Measurements from ENCODE around the gene AOX1. TPM values are rescaled to one million over a fixed set of nuclear protein-coding genes. Genes with fewer than 3 reads are reported as not detected.

AOX1 gene
- total and polyA plus RNA-seq, 2 of the 8 experiments (the other 6 are each of a cell fraction or from before 2014, with no cell fraction given): 5.6 to 8.3 TPM

- FAIRE-seq: no peak
- H3K4me3 ChIP-seq (ENCODE audit: extremely low read depth in 1 of 4, insufficient read depth in 2 of 4, low read depth in 3 of 4, low read length in 4 of 4): no peak overlapping the region
- no peak for DNase-seq (ENCODE audit: low read depth in 1 of 2, low spot score in 2 of 2)
- no peaks in the 10 kb centered on the region for H3K9me3 ChIP-seq (ENCODE audit: insufficient read depth in 2 of 2, low read depth in 1 of 2, low read length in 1 of 2)
- no peak overlapping the region for H2BK20ac ChIP-seq (ENCODE audit: low read length)
- H4K91ac ChIP-seq (replicated peaks; ENCODE audit: insufficient read length, low read length): no peak overlapping the region
- no peak overlapping the region for H2BK120ac ChIP-seq (replicated peaks; ENCODE audit: low read depth, low read length)
- H2BK5ac ChIP-seq (ENCODE audit: low read depth, low read length): no peak overlapping the region
- TF ChIP-seq POU5F1 (IDR thresholded peaks at IDR 0.05; ENCODE audit: low read depth, low read length): no peak
- TF ChIP-seq HDAC2 (IDR thresholded peaks at IDR 0.05; ENCODE audit: borderline replicate concordance in 1 of 2, low read depth in 2 of 2, low read length in 2 of 2): no peak
- TF ChIP-seq POLR2A (IDR thresholded peaks at IDR 0.05; ENCODE audit: control extremely low read depth in 1 of 2, low read depth in 2 of 2, low read length in 2 of 2): no peak
- no peak overlapping the region for H4K5ac ChIP-seq (ENCODE audit: insufficient read length, low read depth, low read length)
- POLR2A ChIA-PET (ENCODE audit: partially characterized antibody): no interaction called here
- no peak overlapping the region for H2BK12ac ChIP-seq (ENCODE audit: low read depth, low read length)
- no peak overlapping the region for H3K23ac ChIP-seq (ENCODE audit: insufficient read length)
- H3K36me3 ChIP-seq (ENCODE audit: control insufficient read depth in 2 of 4, insufficient read depth in 4 of 4, low read length in 3 of 4): no peaks in the 10 kb centered on the region
- no peaks in the 10 kb centered on the region for H3K79me1 ChIP-seq (ENCODE audit: low read depth, low read length)
- no peaks in the 10 kb centered on the region for H3K23me2 ChIP-seq (ENCODE audit: low read depth, low read length)
- no peak overlapping the region for H2BK15ac ChIP-seq (ENCODE audit: low read length)
- no peak overlapping the region for H4K8ac ChIP-seq (ENCODE audit: extremely low read depth, insufficient read depth, low read length)
- H3K4ac ChIP-seq (replicated peaks; ENCODE audit: insufficient read length, low read depth, low read length): no peak overlapping the region
- WGBS, 2 experiments (ENCODE audit: extremely low coverage in 1 of 2, insufficient coverage in 1 of 2, insufficient read length in 1 of 2, insufficient replicate concordance in 2 of 2, low coverage in 1 of 2, low lambda C conversion rate in 2 of 2, missing lambda C conversion rate in 1 of 2): 84% methylated on average over 7 of the region's 7 CpGs; no CpG with 5 or more reads in 1 of the 2 experiments
- H3K56ac ChIP-seq (replicated peaks; ENCODE audit: insufficient read length, low read depth, low read length): no peak overlapping the region
- H3K18ac ChIP-seq (ENCODE audit: extremely low read depth, low read length): no peak overlapping the region
- no peak overlapping the region for H3K27ac ChIP-seq (ENCODE audit: low read depth, low read length)
- no peak overlapping the region for H2AFZ ChIP-seq (ENCODE audit: low read length)
- CTCF ChIA-PET (ENCODE audit: partially characterized antibody): interaction anchor here (0.6 to 1.1 kb wide), 3 partner anchors 36 to 178 kb away, joined by 3 read pairs; no protein-coding TSS in a partner anchor
- H3K27me3 ChIP-seq (replicated peaks in 1 of 4; ENCODE audit: control insufficient read depth in 3 of 4, extremely low read depth in 1 of 4, insufficient read depth in 3 of 4, low read length in 3 of 4): no peaks in the 10 kb centered on the region
- no peak overlapping the region for H3K4me2 ChIP-seq (ENCODE audit: insufficient read depth in 1 of 2, low read depth in 2 of 2, low read length in 2 of 2)
- no peak overlapping the region for H3K14ac ChIP-seq (ENCODE audit: insufficient read length)
- no peaks in the 10 kb centered on the region for H3K4me1 ChIP-seq (replicated peaks in 1 of 4; ENCODE audit: control insufficient read depth in 3 of 4, insufficient read depth in 4 of 4, low read length in 3 of 4)
- no peak overlapping the region for H2AK5ac ChIP-seq (ENCODE audit: low read depth, low read length)
- H3K9ac ChIP-seq (replicated peaks in 1 of 4; ENCODE audit: extremely low read depth in 1 of 4, low read depth in 3 of 4, low read length in 3 of 4): no peak overlapping the region
- no peaks in the 10 kb centered on the region for H3K79me2 ChIP-seq (ENCODE audit: control insufficient read depth in 1 of 2, insufficient read depth in 2 of 2, low read length in 2 of 2)
- no peaks in the 10 kb centered on the region for H4K20me1 ChIP-seq (replicated peaks in 1 of 2; ENCODE audit: control insufficient read depth in 1 of 2, insufficient read depth in 2 of 2, low read length in 2 of 2)
Measured at GRCh38 chr2:200662727-200663126, 76.9 kb downstream of the AOX1 start.
